ENCODE data around the gene SLC9A3. TPM values are rescaled to one million over a fixed set of nuclear protein-coding genes. Genes with fewer than 3 reads are reported as not detected.

The SLC9A3 gene
- total and polyA plus RNA-seq, 2 experiments from 2014 or later, result 1.2 to 1.7 TPM

- Histone ChIP-seq H3K36me3 (ENCODE audit: low read depth) (no peaks in the 10 kb centered on the region), H3K9me3 (ENCODE audit: low read depth) (no peaks in the 10 kb centered on the region), H3K79me2 (ENCODE audit: insufficient read depth) (no peaks in the 10 kb centered on the region), H3K9me2 (ENCODE audit: insufficient read depth) (no peaks in the 10 kb centered on the region), H3K4me3 (no peak overlapping the region), H3K27ac (no peak overlapping the region), H3K4me1 (ENCODE audit: insufficient read depth) (no peaks in the 10 kb centered on the region), H3F3A (ENCODE audit: insufficient read depth) (no peaks in the 10 kb centered on the region), H2AFZ (no peak overlapping the region), H3K9ac (no peak overlapping the region), H4K20me1 (ENCODE audit: insufficient read depth) (no peaks in the 10 kb centered on the region), H3K27me3 (replicated peaks; ENCODE audit: insufficient read depth) (peaks cover 22% of the 10 kb centered on the region), H3K4me2 (ENCODE audit: unreplicated experiment) (no peak overlapping the region)
- TF ChIP-seq EZH2phosphoT487 (IDR thresholded peaks at IDR 0.05; ENCODE audit: insufficient read depth, low read depth) (no peak), EZH2 (IDR thresholded peaks at IDR 0.05; ENCODE audit: insufficient read depth, poor library complexity, severe bottlenecking) (no peak)
- in situ Hi-C loops (cut with MboI), result no loop called here
- no peak for DNase-seq
- WGBS, 2 experiments (ENCODE audit: low coverage in 1 of 2, low lambda C conversion rate in 2 of 2, missing lambda C conversion rate in 2 of 2), result 35 to 40% methylated on average over 12 of the region's 12 CpGs
Measured at GRCh38 chr5:514101-514485, 10.2 kb downstream of the SLC9A3 start.

- H4K20me1 ChIP-seq (ENCODE audit: insufficient read depth), result no peaks in the 10 kb centered on the region
- no peaks in the 10 kb centered on the region for H3K9me3 ChIP-seq (ENCODE audit: low read depth)
- H3K9me2 ChIP-seq (ENCODE audit: insufficient read depth), result no peaks in the 10 kb centered on the region
- H3K4me2 ChIP-seq (ENCODE audit: unreplicated experiment), result no peak overlapping the region
- H3K36me3 ChIP-seq (ENCODE audit: low read depth), result no peaks in the 10 kb centered on the region
- no peak overlapping the region for H2AFZ ChIP-seq
- no peak for DNase-seq
- in situ Hi-C loops (cut with MboI), result no loop called here
- H3K4me3 ChIP-seq, result no peak overlapping the region
- H3K9ac ChIP-seq, result no peak overlapping the region
- WGBS, 2 experiments (ENCODE audit: low coverage in 1 of 2, low lambda C conversion rate in 2 of 2, missing lambda C conversion rate in 2 of 2), result 36 to 47% methylated on average over 30 of the region's 31 CpGs
- no peaks in the 10 kb centered on the region for H3K79me2 ChIP-seq (ENCODE audit: insufficient read depth)
- H3F3A ChIP-seq (ENCODE audit: insufficient read depth), result no peaks in the 10 kb centered on the region
- H3K27me3 ChIP-seq (replicated peaks; ENCODE audit: insufficient read depth), result peaks cover 22% of the 10 kb centered on the region
- no peaks in the 10 kb centered on the region for H3K4me1 ChIP-seq (ENCODE audit: insufficient read depth)
- no peak overlapping the region for H3K27ac ChIP-seq
- TF ChIP-seq EZH2phosphoT487 (IDR thresholded peaks at IDR 0.05; ENCODE audit: insufficient read depth, low read depth) (no peak), EZH2 (IDR thresholded peaks at IDR 0.05; ENCODE audit: insufficient read depth, poor library complexity, severe bottlenecking) (no peak)
Measured at GRCh38 chr5:513216-514100, 10.8 kb downstream of the SLC9A3 start.

GRCh38 chr5:511476-511875, 12.8 kb downstream of the SLC9A3 start:
- Histone ChIP-seq H3K4me2 (ENCODE audit: unreplicated experiment) (no peak overlapping the region), H3K4me1 (ENCODE audit: insufficient read depth) (no peaks in the 10 kb centered on the region), H3F3A (ENCODE audit: insufficient read depth) (no peaks in the 10 kb centered on the region), H3K9ac (no peak overlapping the region), H3K79me2 (ENCODE audit: insufficient read depth) (no peaks in the 10 kb centered on the region), H2AFZ (no peak overlapping the region), H3K9me2 (ENCODE audit: insufficient read depth) (no peaks in the 10 kb centered on the region), H3K27me3 (replicated peaks; ENCODE audit: insufficient read depth) (peaks cover 22% of the 10 kb centered on the region), H4K20me1 (ENCODE audit: insufficient read depth) (no peaks in the 10 kb centered on the region), H3K27ac (no peak overlapping the region), H3K9me3 (ENCODE audit: low read depth) (no peaks in the 10 kb centered on the region), H3K4me3 (no peak overlapping the region), H3K36me3 (ENCODE audit: low read depth) (no peaks in the 10 kb centered on the region)
- in situ Hi-C loops (cut with MboI), result no loop called here
- WGBS, 2 experiments (ENCODE audit: low coverage in 1 of 2, low lambda C conversion rate in 2 of 2, missing lambda C conversion rate in 2 of 2), result 59% methylated on average over 16 of the region's 16 CpGs
- no peak for TF ChIP-seq EZH2phosphoT487 (IDR thresholded peaks at IDR 0.05; ENCODE audit: insufficient read depth, low read depth)
- TF ChIP-seq EZH2 (IDR thresholded peaks at IDR 0.05; ENCODE audit: insufficient read depth, poor library complexity, severe bottlenecking), result no peak
- no peak for DNase-seq

GRCh38 chr5:510521-510920, 13.7 kb downstream of the SLC9A3 start:
- no peak for DNase-seq
- Histone ChIP-seq H3K4me3 (no peak overlapping the region), H2AFZ (no peak overlapping the region), H3K4me1 (ENCODE audit: insufficient read depth) (no peaks in the 10 kb centered on the region), H3K9me2 (ENCODE audit: insufficient read depth) (no peaks in the 10 kb centered on the region), H3K9ac (no peak overlapping the region), H3K36me3 (ENCODE audit: low read depth) (no peaks in the 10 kb centered on the region), H3F3A (ENCODE audit: insufficient read depth) (no peaks in the 10 kb centered on the region), H4K20me1 (ENCODE audit: insufficient read depth) (no peaks in the 10 kb centered on the region), H3K4me2 (ENCODE audit: unreplicated experiment) (no peak overlapping the region), H3K27me3 (replicated peaks; ENCODE audit: insufficient read depth) (peaks cover 22% of the 10 kb centered on the region), H3K27ac (no peak overlapping the region), H3K9me3 (ENCODE audit: low read depth) (no peaks in the 10 kb centered on the region), H3K79me2 (ENCODE audit: insufficient read depth) (no peaks in the 10 kb centered on the region)
- WGBS, 2 experiments (ENCODE audit: low coverage in 1 of 2, low lambda C conversion rate in 2 of 2, missing lambda C conversion rate in 2 of 2), result 66 to 67% methylated on average over 8 to 9 of the region's 9 CpGs
- no peak for TF ChIP-seq EZH2 (IDR thresholded peaks at IDR 0.05; ENCODE audit: insufficient read depth, poor library complexity, severe bottlenecking)
- TF ChIP-seq EZH2phosphoT487 (IDR thresholded peaks at IDR 0.05; ENCODE audit: insufficient read depth, low read depth), result no peak
- in situ Hi-C loops (cut with MboI), result no loop called here

Measured in GM23248 (cell line).